HFFc6 (cell line): ENCODE results near the gene MEIKIN. TPM values are rescaled to one million over a fixed set of nuclear protein-coding genes. Genes with fewer than 3 reads are reported as not detected.

Source experiments
- DNase-seq: peaks from one replicate; pipeline ENCODE4 v3.0.0-alpha.2; 2018
- H3K27ac Mint-ChIP-seq: 2 replicates; pipeline ENCODE4 v1.8.0; 2020; ENCODE audit warnings: mild to moderate bottlenecking, mixed read lengths
- H3K27me3 Mint-ChIP-seq: 2 replicates; pipeline ENCODE4 v1.8.0; 2021; ENCODE audit warnings: mild to moderate bottlenecking, moderate library complexity, mixed read lengths; ENCODE audit not compliant: insufficient read depth
- H3K36me3 Mint-ChIP-seq: 2 replicates; pipeline ENCODE4 v1.8.0; 2021; ENCODE audit warnings: low read depth, mixed read lengths
- H3K4me1 Mint-ChIP-seq: 2 replicates; pipeline ENCODE4 v1.8.0; 2020; ENCODE audit warnings: low read depth, mixed read lengths
- H3K4me3 Mint-ChIP-seq: 2 replicates; pipeline ENCODE4 v1.8.0; 2020; ENCODE audit warnings: mild to moderate bottlenecking, moderate library complexity, mixed read lengths
- H3K9me3 Mint-ChIP-seq: 2 replicates; pipeline ENCODE4 v1.8.0; 2020; ENCODE audit warnings: mild to moderate bottlenecking, mixed read lengths
- CTCF ChIP-seq: fragments of 200-600 bp; sonication (generic); IDR thresholded peaks from 2 replicates; pipeline ENCODE4 v1.5.0; 2021; ENCODE audit warnings: antibody characterized with exemption, mild to moderate bottlenecking
- total RNA-seq, 6 experiments: library from RNA; stranded (reverse); fragmentation: NEBNext Ultra II Directional; extraction: Animal tissue kit (Norgen Biotek cat#: 25700); gene quantifications; 2 replicates in 1 of 6; 3 replicates in 5 of 6; pipeline ENCODE4 v1.2.3, GENCODE V29; 2021

The MEIKIN gene
- total RNA-seq, 6 experiments from 2014 or later = not detected

GRCh38 chr5:131932235-131932634 is 13.2 kb downstream of the MEIKIN start:
- Mint-ChIP-seq H3K4me3 (no peak overlapping the region), H3K4me1 (no peaks in the 10 kb centered on the region), H3K27ac (no peak overlapping the region), H3K27me3 (no peaks in the 10 kb centered on the region; the same call in none of the 2 replicates), H3K36me3 (no peaks in the 10 kb centered on the region), H3K9me3 (peaks cover 19% of the 10 kb centered on the region)
- no peak for DNase-seq
- no peak for TF ChIP-seq CTCF

GRCh38 chr5:131928957-131929356 is 16.5 kb downstream of the MEIKIN start:
- Mint-ChIP-seq H3K4me1 (no peaks in the 10 kb centered on the region), H3K9me3 (peaks cover 27% of the 10 kb centered on the region)
- DNase-seq = no peak

GRCh38 chr5:131926168-131926567 is 19.3 kb downstream of the MEIKIN start:
- no peak for TF ChIP-seq CTCF
- H3K27me3 Mint-ChIP-seq = peaks cover 4% of the 10 kb centered on the region; the same call in 1 of the 2 replicates
- H3K36me3 Mint-ChIP-seq = no peaks in the 10 kb centered on the region
- H3K27ac Mint-ChIP-seq = no peak overlapping the region
- H3K4me1 Mint-ChIP-seq = no peaks in the 10 kb centered on the region
- peaks cover 27% of the 10 kb centered on the region for H3K9me3 Mint-ChIP-seq
- DNase-seq = no peak
- H3K4me3 Mint-ChIP-seq = no peak overlapping the region

More at GRCh38 chr5:131928957-131929356, 16.5 kb downstream of the MEIKIN start:
- Mint-ChIP-seq H3K27me3 (peaks cover 1% of the 10 kb centered on the region; the same call in 1 of the 2 replicates), H3K4me3 (no peak overlapping the region), H3K36me3 (no peaks in the 10 kb centered on the region), H3K27ac (no peak overlapping the region)
- no peak for TF ChIP-seq CTCF

- no peaks in the 10 kb centered on the region for H3K4me1 Mint-ChIP-seq
- H3K27me3 Mint-ChIP-seq = no peaks in the 10 kb centered on the region
- H3K9me3 Mint-ChIP-seq = no peaks in the 10 kb centered on the region
- no peak overlapping the region for H3K27ac Mint-ChIP-seq
- TF ChIP-seq CTCF = no peak
- DNase-seq = no peak
- H3K4me3 Mint-ChIP-seq = no peak overlapping the region
- H3K36me3 Mint-ChIP-seq = no peaks in the 10 kb centered on the region
Observed at GRCh38 chr5:131916481-131916880, 29.0 kb downstream of the MEIKIN start.

- TF ChIP-seq CTCF = no peak
- no peak for DNase-seq
- H3K27me3 Mint-ChIP-seq = no peaks in the 10 kb centered on the region
- H3K4me1 Mint-ChIP-seq = no peaks in the 10 kb centered on the region
- H3K27ac Mint-ChIP-seq = no peak overlapping the region
- no peak overlapping the region for H3K4me3 Mint-ChIP-seq
- H3K36me3 Mint-ChIP-seq = no peaks in the 10 kb centered on the region
- H3K9me3 Mint-ChIP-seq = no peaks in the 10 kb centered on the region
Observed at GRCh38 chr5:131914472-131914871, 31.0 kb downstream of the MEIKIN start.

GRCh38 chr5:131913603-131914002 is 31.9 kb downstream of the MEIKIN start:
- Mint-ChIP-seq H3K4me3 (no peak overlapping the region), H3K27me3 (no peaks in the 10 kb centered on the region), H3K4me1 (no peaks in the 10 kb centered on the region), H3K27ac (no peak overlapping the region), H3K36me3 (no peaks in the 10 kb centered on the region), H3K9me3 (no peaks in the 10 kb centered on the region)
- TF ChIP-seq CTCF = no peak
- DNase-seq = no peak
